Activated naive CD4-positive, alpha-beta T cell treated with anti-CD3 and anti-CD28 coated beads, Interleukin-2, amount 10 ng/mL, durations not matched to agents 7 days and 5 days (primary cell): ENCODE results near the gene ST3GAL4.
"Not testable (repeated sequence)": the region's sequence is repeated elsewhere in the genome, so short reads cannot be mapped to it uniquely, and the experiment has no call there.

Experiments used
- CTCF ChIA-PET: fragments of 350-600 bp; sonication (Branson Sonifier 250); formaldehyde crosslinking; loops from one replicate; lab custom pipeline; 2021; ENCODE audit warnings: antibody characterized with exemption; lab: Charles Lee
- DNase-seq: peaks from one replicate; pipeline ENCODE4 v3.0.0-alpha.2; 2020
- H3K27ac Mint-ChIP-seq: one replicate; pipeline ENCODE4 v1.8.0; 2021; ENCODE audit warnings: mild to moderate bottlenecking, moderate library complexity, mixed read lengths
- H3K27me3 Mint-ChIP-seq: one replicate; pipeline ENCODE4 v1.8.0; 2021; ENCODE audit warnings: mild to moderate bottlenecking, mixed read lengths
- H3K36me3 Mint-ChIP-seq: one replicate; pipeline ENCODE4 v1.8.0; 2021; ENCODE audit warnings: mixed read lengths
- H3K4me1 Mint-ChIP-seq: one replicate; pipeline ENCODE4 v1.8.0; 2021; ENCODE audit warnings: mixed read lengths
- H3K4me3 Mint-ChIP-seq: one replicate; pipeline ENCODE4 v1.8.0; 2021; ENCODE audit warnings: mild to moderate bottlenecking, moderate library complexity, mixed read lengths
- H3K9me3 Mint-ChIP-seq: one replicate; pipeline ENCODE4 v1.8.0; 2021; ENCODE audit warnings: mixed read lengths

The ST3GAL4 gene

DNA sequence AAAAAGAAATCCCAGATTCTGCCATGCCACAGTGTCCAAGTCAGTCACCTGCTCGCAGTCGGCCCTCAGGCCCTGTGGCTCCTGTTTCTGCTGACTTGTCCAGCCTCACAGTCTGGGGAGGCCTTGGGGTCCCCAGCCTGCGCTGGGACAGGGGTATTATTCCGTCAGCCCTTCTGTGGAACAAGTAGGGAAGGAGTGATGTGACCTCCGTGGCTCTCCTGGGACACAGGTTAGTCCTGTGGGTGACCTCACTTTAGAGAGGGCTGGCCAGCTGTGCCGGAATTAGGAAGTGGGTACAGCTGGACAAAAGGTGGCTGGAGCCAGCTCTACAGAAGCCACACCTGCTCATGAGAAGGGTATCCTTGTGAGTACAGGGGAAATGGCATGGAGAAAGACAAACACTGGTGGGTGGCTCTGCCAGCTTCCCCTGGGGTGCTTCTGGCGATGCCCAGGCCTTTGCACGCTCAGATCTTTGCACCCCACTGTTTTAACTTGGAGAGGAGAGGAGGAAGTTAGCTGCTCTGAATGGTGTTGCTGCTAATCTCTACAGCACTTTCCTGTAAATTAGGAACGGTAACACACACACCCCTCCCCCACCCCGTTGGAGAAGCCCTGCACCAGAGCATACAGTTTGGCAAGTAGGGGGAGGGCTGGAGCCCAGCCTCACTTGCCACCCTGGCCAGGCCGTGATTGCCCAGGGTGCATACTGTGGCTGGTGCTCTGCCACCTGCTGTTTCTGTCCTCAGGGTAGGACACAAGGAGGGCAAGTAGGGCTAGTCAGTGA, 13.0 kb downstream of the ST3GAL4 start:
- DNase-seq, H3K4me3 Mint-ChIP-seq, H3K9me3 Mint-ChIP-seq, H3K4me1 Mint-ChIP-seq, H3K27me3 Mint-ChIP-seq, H3K27ac Mint-ChIP-seq, H3K36me3 Mint-ChIP-seq: not testable (repeated sequence)
- CTCF ChIA-PET: interaction anchor here (0.6 to 0.9 kb wide), 2 partner anchors 11 to 63 kb away, joined by 3 read pairs; no protein-coding TSS in a partner anchor

DNA sequence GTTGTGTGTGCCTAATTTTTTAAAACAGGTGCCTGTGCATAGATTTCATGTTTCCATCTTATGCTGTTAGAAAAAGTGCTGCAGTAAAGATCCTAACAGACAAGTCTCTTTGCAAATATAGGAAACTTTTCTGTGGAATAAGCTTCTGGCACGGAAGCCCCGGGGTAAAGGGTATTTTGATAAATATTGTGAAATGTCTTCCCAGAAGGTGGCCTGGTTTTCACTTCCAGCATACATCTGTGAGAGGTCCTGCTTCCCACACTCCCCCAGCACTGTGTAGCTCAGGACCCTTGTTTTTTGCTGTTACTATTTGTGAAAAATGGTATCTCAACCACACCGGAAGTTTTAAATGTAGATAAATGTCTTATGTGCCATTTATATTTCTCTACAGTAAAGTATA, 14.5 kb downstream of the ST3GAL4 start:
- H3K9me3 Mint-ChIP-seq: no peaks in the 10 kb centered on the region
- H3K4me3 Mint-ChIP-seq: no peak overlapping the region
- H3K27me3 Mint-ChIP-seq: no peaks in the 10 kb centered on the region
- peaks cover 9% of the 10 kb centered on the region for H3K4me1 Mint-ChIP-seq
- no peak overlapping the region for H3K27ac Mint-ChIP-seq
- no peaks in the 10 kb centered on the region for H3K36me3 Mint-ChIP-seq
- no peak for DNase-seq
- CTCF ChIA-PET: interaction anchor here (0.6 to 1.1 kb wide), 2 partner anchors 60 to 1279 kb away, joined by 3 read pairs; no protein-coding TSS in a partner anchor

DNA sequence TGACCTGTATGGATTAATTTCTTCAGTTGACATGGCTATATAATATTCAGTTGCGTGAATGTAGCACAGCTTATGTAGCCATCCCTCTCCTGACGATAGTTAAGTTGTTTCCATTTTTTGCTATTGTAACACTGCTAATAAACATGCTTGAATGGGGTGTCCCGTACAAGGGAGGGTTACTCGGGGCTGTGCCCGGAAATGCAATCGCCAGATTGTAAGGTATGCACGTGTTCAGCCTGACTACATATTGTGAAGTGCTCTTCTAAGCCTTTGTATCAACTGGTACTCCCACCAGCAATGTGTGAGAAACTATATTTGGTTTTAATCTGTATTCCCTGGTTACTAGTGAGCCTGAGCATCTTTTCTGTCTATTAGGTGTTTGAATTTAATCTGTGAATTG, 16.1 kb downstream of the ST3GAL4 start:
- CTCF ChIA-PET: no interaction called here
- H3K27me3 Mint-ChIP-seq: no peaks in the 10 kb centered on the region

DNA sequence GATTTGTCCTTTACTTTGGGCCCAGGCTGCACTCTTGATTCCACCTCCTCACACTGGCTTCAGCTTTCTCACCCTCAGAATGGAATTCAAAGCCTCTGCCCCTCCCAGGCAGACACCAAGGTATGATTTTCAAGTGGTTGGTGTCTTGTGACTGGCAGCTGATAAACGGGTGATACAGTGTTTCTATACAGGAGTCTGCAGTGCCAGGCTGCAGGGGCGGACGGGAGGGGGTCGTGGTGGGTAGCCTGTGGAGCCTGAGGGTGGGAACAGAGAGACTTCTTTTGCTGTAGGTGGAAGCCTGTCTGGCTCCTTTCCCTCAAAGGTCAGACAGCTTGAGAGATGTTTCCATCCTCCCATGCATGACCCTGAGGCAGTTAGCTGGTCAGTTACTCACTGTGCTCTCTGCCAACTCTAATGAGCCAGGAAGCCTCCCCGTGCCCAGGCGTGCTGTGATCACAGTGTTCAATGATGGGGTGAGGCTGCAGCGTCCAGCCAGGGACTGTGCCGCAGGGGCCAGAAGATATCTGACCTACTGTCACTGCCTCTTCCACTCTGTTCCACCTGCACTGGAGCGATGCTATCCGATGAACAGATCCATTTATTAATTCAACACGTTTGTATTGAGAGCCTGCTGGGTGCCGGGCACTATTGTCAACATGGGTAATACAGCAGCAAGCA, 18.0 kb downstream of the ST3GAL4 start:
- H3K4me3 Mint-ChIP-seq, H3K9me3 Mint-ChIP-seq, CTCF ChIA-PET, H3K4me1 Mint-ChIP-seq, H3K27ac Mint-ChIP-seq, H3K36me3 Mint-ChIP-seq, H3K27me3 Mint-ChIP-seq, DNase-seq: not testable (repeated sequence)

More for the DNA sequence above, 16.1 kb downstream of the ST3GAL4 start:
- peaks cover 9% of the 10 kb centered on the region for H3K4me1 Mint-ChIP-seq
- no peak overlapping the region for H3K27ac Mint-ChIP-seq
- no peaks in the 10 kb centered on the region for H3K9me3 Mint-ChIP-seq
- no peak for DNase-seq
- no peaks in the 10 kb centered on the region for H3K36me3 Mint-ChIP-seq
- H3K4me3 Mint-ChIP-seq: no peak overlapping the region

DNA sequence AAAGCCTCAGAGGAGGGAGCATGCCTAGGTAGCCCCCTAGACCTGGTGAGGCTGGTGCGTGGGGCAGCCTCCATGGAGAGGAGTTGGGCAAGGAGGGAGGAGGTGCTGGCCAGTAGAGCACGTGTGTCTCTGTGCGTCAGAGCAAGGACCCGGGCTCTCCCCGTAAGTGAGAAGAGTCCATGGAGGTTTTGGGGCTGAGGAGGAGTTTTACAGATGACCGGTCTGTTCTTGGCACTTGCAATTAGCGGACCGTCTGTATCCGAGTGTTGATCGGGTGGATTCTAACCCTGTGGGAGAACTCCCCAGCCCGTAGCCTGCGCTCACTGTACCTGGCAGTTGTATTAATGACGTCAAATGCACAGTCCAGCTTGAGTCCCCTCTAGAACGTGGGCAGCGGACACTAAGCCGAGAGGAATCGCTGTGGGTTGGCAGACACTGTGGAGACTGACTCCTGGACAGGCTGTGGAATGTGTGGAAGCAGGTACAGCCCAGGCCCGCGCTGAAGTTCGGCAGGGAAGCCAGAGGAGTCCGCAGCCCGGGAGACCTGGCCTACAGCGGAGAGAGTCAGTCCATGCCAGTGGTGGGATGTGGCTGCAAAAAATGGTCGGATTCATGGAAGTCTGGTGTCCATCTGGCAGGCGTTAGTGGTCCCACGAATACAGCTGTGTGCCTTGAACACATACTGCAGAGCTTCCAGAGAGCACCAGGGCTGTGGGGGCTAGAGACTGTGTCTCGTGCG, 19.2 kb downstream of the ST3GAL4 start:
- H3K9me3 Mint-ChIP-seq, H3K4me1 Mint-ChIP-seq, H3K27ac Mint-ChIP-seq, H3K27me3 Mint-ChIP-seq, H3K4me3 Mint-ChIP-seq, H3K36me3 Mint-ChIP-seq, CTCF ChIA-PET, DNase-seq: not testable (repeated sequence)

DNA sequence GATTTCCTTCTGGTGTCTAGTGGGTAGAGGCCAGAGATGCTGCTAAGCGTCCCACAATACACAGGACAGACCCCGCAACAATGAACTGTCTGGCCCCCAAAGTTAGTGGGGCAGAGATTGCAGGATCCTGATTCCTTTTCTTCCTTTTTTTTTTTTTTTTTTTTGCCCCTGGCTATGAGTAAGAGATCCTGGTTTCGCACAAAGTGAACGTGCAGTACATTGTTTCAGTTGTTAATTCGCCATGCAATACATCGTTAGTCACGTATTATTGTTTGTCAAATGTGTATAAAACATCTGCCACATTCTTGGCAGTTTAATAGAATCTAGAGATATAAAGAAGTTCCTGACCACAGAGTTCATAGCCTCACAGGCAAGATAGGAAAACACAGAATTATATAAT, 20.2 kb downstream of the ST3GAL4 start:
- Mint-ChIP-seq H3K9me3 (no peaks in the 10 kb centered on the region), H3K27ac (no peak overlapping the region), H3K27me3 (no peaks in the 10 kb centered on the region), H3K4me1 (no peaks in the 10 kb centered on the region), H3K36me3 (no peaks in the 10 kb centered on the region), H3K4me3 (no peak overlapping the region)
- CTCF ChIA-PET: no interaction called here
- DNase-seq: no peak

DNA sequence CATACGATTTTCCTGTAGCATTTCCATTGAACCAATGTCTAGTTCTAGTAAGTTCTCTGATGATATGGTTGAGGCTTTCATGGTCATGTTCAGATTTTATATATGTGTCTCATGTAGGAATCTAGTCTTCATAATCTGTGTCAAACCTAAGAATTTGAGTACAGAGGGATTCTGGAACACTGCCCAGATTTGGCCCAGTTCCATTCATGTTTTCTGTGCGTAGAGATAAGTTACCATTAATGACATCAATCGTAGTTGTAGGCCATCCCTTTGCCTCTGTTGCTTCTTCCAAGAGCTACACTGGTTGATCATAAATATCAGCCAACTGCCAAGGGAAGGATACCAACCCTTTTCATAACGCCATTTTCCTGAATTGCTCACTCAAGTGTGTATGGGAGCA, 23.3 kb downstream of the ST3GAL4 start:
- Mint-ChIP-seq H3K27me3 (no peaks in the 10 kb centered on the region), H3K4me1 (no peaks in the 10 kb centered on the region), H3K36me3 (no peaks in the 10 kb centered on the region), H3K4me3 (no peak overlapping the region), H3K9me3 (no peaks in the 10 kb centered on the region), H3K27ac (no peak overlapping the region)
- CTCF ChIA-PET: no interaction called here
- DNase-seq: no peak

DNA sequence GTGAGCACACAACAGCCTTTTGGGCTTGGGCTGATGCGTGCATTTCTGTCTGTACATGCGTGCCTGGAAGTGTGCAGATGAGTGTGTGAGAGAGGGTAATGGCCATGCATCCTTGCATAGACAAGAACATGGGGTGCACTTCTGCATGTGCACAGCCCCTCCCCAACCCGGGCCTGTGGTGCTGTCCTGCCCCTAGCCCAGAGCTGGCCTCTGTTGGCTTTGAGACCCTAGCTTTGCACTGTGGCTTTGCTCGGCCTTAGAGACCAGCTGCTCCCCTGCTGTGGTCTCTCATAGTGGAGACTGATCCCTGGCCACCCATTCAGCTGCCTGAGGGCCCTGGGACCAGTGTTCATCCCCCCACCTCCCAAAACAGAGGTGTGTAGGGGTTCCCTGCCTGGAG, 25.4 kb downstream of the ST3GAL4 start:
- no peaks in the 10 kb centered on the region for H3K9me3 Mint-ChIP-seq
- H3K4me3 Mint-ChIP-seq: no peak overlapping the region
- no peak for DNase-seq
- H3K27ac Mint-ChIP-seq: no peak overlapping the region
- CTCF ChIA-PET: no interaction called here
- H3K27me3 Mint-ChIP-seq: no peaks in the 10 kb centered on the region
- H3K36me3 Mint-ChIP-seq: no peaks in the 10 kb centered on the region
- H3K4me1 Mint-ChIP-seq: no peaks in the 10 kb centered on the region

DNA sequence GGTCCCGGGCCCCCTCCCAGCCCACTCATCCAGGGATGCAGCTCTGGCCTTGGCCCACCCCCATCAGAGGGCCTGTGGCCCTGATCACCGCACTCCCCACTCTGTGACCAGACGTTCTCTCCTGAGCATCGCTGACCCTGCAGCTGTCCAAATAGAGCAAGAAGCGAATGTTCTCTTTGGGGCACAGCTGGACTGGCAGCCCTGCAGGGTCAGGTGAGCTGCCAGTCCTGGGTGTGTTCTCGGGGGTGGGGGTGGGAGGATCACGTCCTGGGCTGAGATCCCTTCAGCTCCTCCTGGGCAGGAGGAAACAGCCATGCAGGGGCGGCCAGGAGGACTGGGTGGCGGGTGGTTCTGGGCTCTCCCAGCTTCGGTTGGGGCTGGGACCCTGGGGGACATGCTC, 26.5 kb downstream of the ST3GAL4 start:
- CTCF ChIA-PET, H3K4me1 Mint-ChIP-seq, H3K27ac Mint-ChIP-seq, H3K9me3 Mint-ChIP-seq, H3K36me3 Mint-ChIP-seq, H3K27me3 Mint-ChIP-seq, DNase-seq, H3K4me3 Mint-ChIP-seq: not testable (repeated sequence)

DNA sequence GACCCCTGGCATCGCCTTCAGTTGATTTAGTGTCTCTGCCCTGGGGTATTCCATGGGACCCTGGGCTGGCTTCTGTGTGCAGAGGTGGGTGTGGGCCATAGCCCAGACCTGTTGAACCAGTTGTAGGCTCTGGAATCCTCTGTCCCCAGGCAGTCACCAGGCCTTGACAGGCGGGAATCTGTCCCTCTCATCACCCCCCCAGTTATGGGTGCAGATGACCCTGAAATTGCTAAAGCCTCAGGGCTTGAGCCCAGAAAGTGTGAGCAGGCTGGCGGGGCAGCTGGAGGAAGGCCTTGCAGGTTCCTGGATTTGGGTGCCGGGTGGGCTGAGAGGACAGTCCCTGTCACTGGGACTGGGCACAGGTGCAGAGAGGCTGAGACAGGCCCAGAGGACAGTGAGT, 27.2 kb downstream of the ST3GAL4 start:
- H3K4me1 Mint-ChIP-seq, DNase-seq, H3K9me3 Mint-ChIP-seq, H3K27ac Mint-ChIP-seq, CTCF ChIA-PET, H3K36me3 Mint-ChIP-seq, H3K4me3 Mint-ChIP-seq, H3K27me3 Mint-ChIP-seq: not testable (repeated sequence)

DNA sequence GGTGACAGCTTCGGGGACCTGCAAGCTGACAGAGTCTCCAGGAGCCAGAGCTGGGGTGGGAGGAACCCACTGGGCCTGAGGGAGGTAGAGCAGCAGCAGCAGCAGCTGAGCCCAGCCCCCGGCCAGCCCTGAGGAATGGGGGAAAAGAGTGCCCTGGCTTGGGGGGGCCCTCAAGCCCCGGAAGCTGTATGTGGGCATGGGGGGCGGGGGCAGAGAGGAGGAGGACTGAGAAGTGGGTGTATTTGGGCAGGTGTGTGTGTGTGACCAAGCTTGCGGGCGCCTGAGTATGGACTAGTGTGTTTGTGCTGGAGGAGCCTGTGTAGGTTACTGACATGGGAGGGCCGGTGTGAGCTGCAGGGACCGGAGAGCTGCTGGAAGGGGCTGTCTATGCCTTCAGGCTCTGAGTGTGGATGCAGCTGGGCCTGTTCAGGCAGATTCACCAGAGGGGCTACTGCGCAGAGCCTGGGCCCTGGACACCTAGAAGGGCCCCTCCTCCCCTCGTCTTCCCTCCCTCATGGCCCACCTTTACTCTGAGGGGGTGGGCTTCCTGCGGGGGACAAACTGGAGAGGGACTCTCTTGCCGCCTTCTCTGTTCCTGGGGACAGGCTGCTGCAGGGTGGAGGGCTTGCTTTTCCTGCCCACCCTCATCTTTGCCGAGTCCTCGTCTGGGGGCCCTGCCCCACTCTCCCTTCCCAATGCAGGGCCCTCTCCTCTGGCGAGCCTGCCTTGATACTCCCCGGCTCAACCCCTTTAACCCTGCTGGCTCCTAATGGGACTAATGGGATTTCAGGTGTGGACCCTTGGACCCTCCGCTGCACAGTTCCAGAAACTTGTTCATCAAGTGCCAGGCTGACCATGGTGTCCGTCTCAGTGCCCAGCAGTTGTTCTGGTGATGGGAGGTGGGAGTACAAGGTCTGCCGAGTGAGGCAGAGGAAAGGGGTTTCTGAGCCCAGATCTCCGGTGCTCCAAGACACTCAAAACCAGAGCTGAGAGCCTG, 28.2 kb downstream of the ST3GAL4 start:
- H3K36me3 Mint-ChIP-seq: no peaks in the 10 kb centered on the region
- no peak overlapping the region for H3K27ac Mint-ChIP-seq
- no peaks in the 10 kb centered on the region for H3K27me3 Mint-ChIP-seq
- no peak for DNase-seq
- H3K9me3 Mint-ChIP-seq: no peaks in the 10 kb centered on the region
- no peaks in the 10 kb centered on the region for H3K4me1 Mint-ChIP-seq
- CTCF ChIA-PET: no interaction called here
- no peak overlapping the region for H3K4me3 Mint-ChIP-seq

DNA sequence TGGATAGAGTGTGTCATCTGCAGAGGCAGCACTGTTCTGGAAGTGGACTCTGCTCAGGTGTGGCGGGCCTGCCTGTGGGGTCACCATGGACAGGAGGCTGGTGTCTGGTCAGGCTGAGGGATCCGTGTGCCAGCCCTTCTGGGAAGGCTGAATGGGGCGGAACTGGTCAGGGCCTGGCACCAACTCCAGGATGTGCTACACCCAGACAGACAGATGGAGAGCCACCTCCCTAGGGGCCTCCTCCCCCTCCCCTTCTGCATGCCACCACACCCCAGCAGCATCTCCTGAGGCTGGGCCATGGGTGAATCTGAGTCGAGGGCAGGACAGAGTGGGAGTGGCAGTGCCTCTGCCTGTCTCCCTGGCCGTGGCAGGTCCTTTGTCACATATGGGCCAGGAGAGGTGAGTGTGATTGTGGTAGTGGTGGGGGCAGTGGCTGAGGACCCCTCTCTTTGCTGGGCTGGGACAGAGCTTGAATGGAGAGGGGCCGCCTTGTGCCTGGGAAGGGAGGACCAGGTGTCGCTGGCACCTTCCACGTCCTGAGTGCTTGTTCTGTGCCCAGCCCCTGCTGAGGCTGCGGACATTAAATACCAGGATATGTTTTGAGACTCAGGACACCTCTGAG, 29.1 kb downstream of the ST3GAL4 start:
- Mint-ChIP-seq H3K27me3 (no peaks in the 10 kb centered on the region), H3K9me3 (no peaks in the 10 kb centered on the region), H3K4me1 (no peaks in the 10 kb centered on the region), H3K36me3 (no peaks in the 10 kb centered on the region), H3K27ac (no peak overlapping the region), H3K4me3 (no peak overlapping the region)
- no peak for DNase-seq
- CTCF ChIA-PET: no interaction called here

DNA sequence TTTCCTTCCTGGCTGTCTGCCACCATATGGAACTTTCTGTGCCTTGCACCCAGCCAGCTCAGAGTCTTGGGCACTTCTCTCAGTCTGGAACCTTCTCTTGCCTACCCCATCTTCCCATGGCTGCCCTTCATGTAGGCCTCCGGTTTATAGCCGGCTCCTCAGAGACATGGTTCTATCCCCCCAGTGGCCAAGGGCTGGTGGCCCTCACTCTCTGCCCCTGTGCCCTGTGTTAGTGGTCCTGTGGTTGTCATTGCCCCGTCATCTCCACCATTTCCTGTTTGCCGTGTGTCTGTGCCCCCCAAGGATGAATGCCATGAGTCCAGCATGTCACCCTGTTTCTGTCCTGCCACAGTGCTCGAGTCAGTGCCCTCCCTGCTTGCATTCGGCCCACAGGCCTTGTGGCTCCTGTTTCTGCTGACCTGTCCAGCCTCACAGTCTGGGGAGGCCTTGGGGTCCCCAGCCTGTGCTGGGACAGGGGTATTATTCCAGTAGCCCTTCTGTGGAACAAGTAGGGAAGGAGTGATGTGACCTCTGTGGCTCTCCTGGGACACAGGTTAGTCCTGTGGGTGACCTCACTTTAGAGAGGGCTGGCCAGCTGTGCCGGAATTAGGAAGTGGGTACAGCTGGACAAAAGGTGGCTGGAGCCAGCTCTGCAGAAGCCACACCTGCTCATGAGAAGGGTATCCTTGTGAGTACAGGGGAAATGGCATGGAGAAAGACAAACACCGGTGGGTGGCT, 30.7 kb downstream of the ST3GAL4 start:
- no peaks in the 10 kb centered on the region for H3K36me3 Mint-ChIP-seq
- H3K4me1 Mint-ChIP-seq: no peaks in the 10 kb centered on the region
- no peaks in the 10 kb centered on the region for H3K27me3 Mint-ChIP-seq
- no peak overlapping the region for H3K4me3 Mint-ChIP-seq
- no peak for DNase-seq
- CTCF ChIA-PET: no interaction called here
- H3K27ac Mint-ChIP-seq: no peak overlapping the region
- no peaks in the 10 kb centered on the region for H3K9me3 Mint-ChIP-seq
